HG02981 (cell line): ENCODE results near the gene CCR5.

Experiments used
- ATAC-seq: cut with Tn5 transposase; IDR thresholded peaks from one replicate; pipeline ENCODE4 v1.9.1; 2021; ENCODE audit warnings: mild to moderate bottlenecking, moderate library complexity; ENCODE audit not compliant: unreplicated experiment

Gene CCR5

GRCh38 chr3:46358466-46358865 is 12.3 kb upstream of the CCR5 start:
- no peak for ATAC-seq

- peak; percentile 45 for ATAC-seq
Measured at GRCh38 chr3:46359733-46360493, 10.8 kb upstream of the CCR5 start.

- ATAC-seq: no peak
Measured at GRCh38 chr3:46360907-46361306, 9.8 kb upstream of the CCR5 start.

GRCh38 chr3:46361408-46362283 is 9.1 kb upstream of the CCR5 start:
- no peak for ATAC-seq

GRCh38 chr3:46365041-46365440 is 5.7 kb upstream of the CCR5 start:
- no peak for ATAC-seq

GRCh38 chr3:46365737-46366524 is 4.8 kb upstream of the CCR5 start:
- ATAC-seq: no peak

GRCh38 chr3:46367811-46368210 is 2.9 kb upstream of the CCR5 start:
- no peak for ATAC-seq

GRCh38 chr3:46368569-46368968 is 2.2 kb upstream of the CCR5 start:
- ATAC-seq: peak; percentile 51

GRCh38 chr3:46369151-46369550 is 1.6 kb upstream of the CCR5 start:
- ATAC-seq: no peak

GRCh38 chr3:46369675-46370132 is 1.0 kb upstream of the CCR5 start:
- ATAC-seq: no peak

GRCh38 chr3:46371519-46372340 is 984 bp downstream of the CCR5 start:
- ATAC-seq: no peak

GRCh38 chr3:46372492-46373359 is 2.0 kb downstream of the CCR5 start:
- no peak for ATAC-seq

- no peak for ATAC-seq
Measured at GRCh38 chr3:46374755-46375154, 4.0 kb downstream of the CCR5 start.

GRCh38 chr3:46375218-46375617 is 4.5 kb downstream of the CCR5 start:
- no peak for ATAC-seq

- no peak for ATAC-seq
Measured at GRCh38 chr3:46375814-46376213, 5.1 kb downstream of the CCR5 start.

- no peak for ATAC-seq
Measured at GRCh38 chr3:46378426-46378942, 7.7 kb downstream of the CCR5 start.

- no peak for ATAC-seq
Measured at GRCh38 chr3:46380471-46381221, 9.9 kb downstream of the CCR5 start.

GRCh38 chr3:46381625-46382024 is 10.9 kb downstream of the CCR5 start:
- no peak for ATAC-seq
